GM12865 (cell line): ENCODE results near the gene DNAH10.

Experiments
- DNase-seq: peaks from one replicate; pipeline ENCODE4 v3.0.0; 2010; ENCODE audit warnings: low read depth
- H3K4me3 ChIP-seq: 2 replicates; pipeline ENCODE4 v1.5.1; 2011; ENCODE audit warnings: mild to moderate bottlenecking, low read depth, low read length, control low read depth
- TF ChIP-seq, protein P1 (sequence below): IDR thresholded peaks from 2 replicates; pipeline ENCODE4 v1.5.1; 2011; ENCODE audit warnings: low read length, control low read depth, low read depth, inconsistent platforms; ENCODE audit not compliant: insufficient read depth; ENCODE audit errors: missing control alignments

DNAH10 gene

GRCh38 chr12:123954647-123955350, 192.7 kb downstream of the DNAH10 start:
- TF ChIP-seq, protein P1, sequence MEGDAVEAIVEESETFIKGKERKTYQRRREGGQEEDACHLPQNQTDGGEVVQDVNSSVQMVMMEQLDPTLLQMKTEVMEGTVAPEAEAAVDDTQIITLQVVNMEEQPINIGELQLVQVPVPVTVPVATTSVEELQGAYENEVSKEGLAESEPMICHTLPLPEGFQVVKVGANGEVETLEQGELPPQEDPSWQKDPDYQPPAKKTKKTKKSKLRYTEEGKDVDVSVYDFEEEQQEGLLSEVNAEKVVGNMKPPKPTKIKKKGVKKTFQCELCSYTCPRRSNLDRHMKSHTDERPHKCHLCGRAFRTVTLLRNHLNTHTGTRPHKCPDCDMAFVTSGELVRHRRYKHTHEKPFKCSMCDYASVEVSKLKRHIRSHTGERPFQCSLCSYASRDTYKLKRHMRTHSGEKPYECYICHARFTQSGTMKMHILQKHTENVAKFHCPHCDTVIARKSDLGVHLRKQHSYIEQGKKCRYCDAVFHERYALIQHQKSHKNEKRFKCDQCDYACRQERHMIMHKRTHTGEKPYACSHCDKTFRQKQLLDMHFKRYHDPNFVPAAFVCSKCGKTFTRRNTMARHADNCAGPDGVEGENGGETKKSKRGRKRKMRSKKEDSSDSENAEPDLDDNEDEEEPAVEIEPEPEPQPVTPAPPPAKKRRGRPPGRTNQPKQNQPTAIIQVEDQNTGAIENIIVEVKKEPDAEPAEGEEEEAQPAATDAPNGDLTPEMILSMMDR: no peak
- DNase-seq: no peak
- H3K4me3 ChIP-seq: no peak overlapping the region

DNA sequence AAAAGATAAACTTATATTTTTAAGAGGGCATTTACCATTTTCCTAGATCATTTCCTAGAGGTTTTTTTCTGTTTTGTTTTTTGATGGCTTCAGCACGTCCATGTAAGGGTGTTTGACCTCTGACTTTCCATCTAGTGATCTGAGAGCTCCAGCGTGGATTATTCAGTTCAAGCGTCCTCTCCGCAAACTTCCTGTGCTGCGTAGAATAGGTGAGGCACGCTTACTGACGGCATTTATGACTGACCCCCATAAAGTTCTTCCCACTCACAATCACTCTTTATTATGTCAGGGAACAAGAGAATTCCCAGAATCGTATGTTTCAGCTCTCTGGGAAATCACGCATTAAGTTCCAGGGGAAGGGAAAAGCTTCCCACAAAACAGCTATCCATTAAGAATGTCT, 194.1 kb downstream of the DNAH10 start:
- TF ChIP-seq, protein P1: no peak
- H3K4me3 ChIP-seq: no peak overlapping the region
- no peak for DNase-seq

DNA sequence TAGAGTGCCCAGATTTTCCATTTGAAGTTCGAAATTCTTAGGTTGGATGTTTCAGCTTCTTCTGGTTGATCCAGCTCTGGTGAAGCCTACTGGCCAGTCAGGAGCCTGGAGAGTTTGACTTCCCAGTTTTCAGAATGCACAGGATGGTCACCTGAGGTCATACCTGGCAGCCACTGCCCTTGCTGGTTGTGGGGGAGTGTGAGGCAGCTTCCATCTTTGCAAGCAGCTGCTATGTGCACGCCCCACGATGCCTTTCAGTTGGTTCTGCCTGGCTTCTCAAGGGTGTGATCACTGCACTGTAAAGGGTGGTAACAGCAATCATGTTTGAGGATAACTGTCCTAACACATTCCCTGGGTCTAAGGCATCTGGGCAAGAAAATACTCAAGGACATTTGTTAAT, 195.1 kb downstream of the DNAH10 start:
- no peak overlapping the region for H3K4me3 ChIP-seq
- no peak for DNase-seq
- TF ChIP-seq, protein P1: no peak

DNA sequence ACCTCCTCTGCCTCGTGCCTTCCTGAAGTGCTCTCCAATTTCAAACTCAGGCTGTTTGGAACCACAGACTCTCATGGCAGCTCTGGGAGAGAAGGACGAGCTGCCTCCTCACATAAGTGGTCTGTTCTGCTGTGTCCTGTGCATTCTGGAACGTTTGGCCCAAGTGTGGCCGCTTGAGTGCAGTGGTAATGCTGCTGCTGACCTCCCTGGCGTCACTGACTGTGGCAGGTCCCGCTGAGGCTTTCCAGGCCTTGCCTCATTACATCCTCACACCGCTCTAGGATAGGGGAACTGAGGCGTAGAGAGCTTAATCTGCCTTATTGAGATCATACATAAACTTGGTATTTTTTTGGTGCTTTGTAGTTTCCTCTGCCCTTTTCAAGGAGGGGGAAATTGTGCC, 196.4 kb downstream of the DNAH10 start:
- DNase-seq: no peak
- TF ChIP-seq, protein P1: no peak

GRCh38 chr12:123958876-123959275, 196.8 kb downstream of the DNAH10 start:
- TF ChIP-seq, protein P1: no peak
- no peak for DNase-seq
- no peak overlapping the region for H3K4me3 ChIP-seq

More for the DNA sequence above, 196.4 kb downstream of the DNAH10 start:
- H3K4me3 ChIP-seq: no peak overlapping the region

DNA sequence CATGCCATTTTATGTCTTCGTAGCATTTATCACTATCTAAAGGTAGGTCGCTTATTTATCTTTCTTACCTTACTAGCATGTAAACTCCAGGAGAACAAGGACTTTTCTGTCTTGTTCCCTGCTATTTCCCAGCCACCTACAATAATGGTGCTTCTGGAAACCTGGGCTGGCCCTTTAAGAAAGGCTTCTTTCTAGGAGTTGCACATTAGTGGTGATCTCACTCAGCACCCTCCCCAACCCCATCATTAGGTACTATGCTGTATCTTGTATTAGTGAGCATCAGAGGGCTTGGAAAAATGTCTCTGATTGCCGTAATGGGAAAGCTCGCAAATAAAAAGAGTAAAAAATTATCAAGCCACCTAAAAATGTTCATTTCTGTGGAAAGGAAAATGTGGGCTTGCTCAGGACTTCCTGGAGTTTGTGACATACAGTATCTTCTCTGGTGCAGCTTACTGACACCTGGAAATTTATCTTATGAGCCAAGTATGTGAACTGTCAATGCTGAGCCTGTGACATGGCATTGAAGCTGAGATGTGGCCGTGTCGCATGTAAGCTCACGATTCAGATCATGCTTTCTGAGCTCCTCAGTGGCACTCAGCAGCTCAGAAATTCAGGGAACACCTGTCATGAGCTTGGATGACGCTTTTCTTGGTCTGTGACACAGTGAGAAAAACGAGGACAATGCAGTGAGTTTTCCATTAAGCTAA, 198.1 kb downstream of the DNAH10 start:
- TF ChIP-seq, protein P1: no peak
- H3K4me3 ChIP-seq: no peak overlapping the region
- DNase-seq: no peak
